Adipose tissue (tissue), 3 donors: ENCODE results near the gene CDK14. TPM values are rescaled to one million over a fixed set of nuclear protein-coding genes. Genes with fewer than 3 reads are reported as not detected.

Experiments used
- H3K27ac ChIP-seq: one replicate; pipeline ENCODE4 v1.5.1; 2013; ENCODE audit warnings: low read depth, low read length
- WGBS, 3 donors: extraction: QIAGEN DNeasy Blood & Tissue Kit; methylation state at CpG; one replicate each; pipeline ENCODE4 v1.1.7; 2013; 5-methylcytosine and 5-hydroxymethylcytosine counted together
- polyA plus RNA-seq, 3 donors: library from polyadenylated mRNA; stranded (reverse); fragments of 200-250 nt; gene quantifications; one replicate each; pipeline ENCODE4 v1.2.3, GENCODE V29; 2013
- donor health status: healthy with polysubstance abuse.
- donor health status: Bipolar disorder and iron deficiency.
- donor health status: healthy.

Gene CDK14
- polyA plus RNA-seq, 3 donors = 4.5 to 14.7 (median 5.2) TPM

- no peak overlapping the region for H3K27ac ChIP-seq
- WGBS, 3 donors = 23 to 26% (median 25%) methylated on average over 3 of the region's 3 CpGs
Measured at GRCh38 chr7:90701021-90701420, 104.9 kb downstream of the CDK14 start.

- 70 to 79% (median 76%) methylated on average over 6 of the region's 6 CpGs for WGBS, 3 donors
Measured at GRCh38 chr7:90701771-90702170, 105.7 kb downstream of the CDK14 start.

GRCh38 chr7:90705391-90706071 is 109.4 kb downstream of the CDK14 start:
- no peak overlapping the region for H3K27ac ChIP-seq
- 62 to 77% (median 63%) methylated on average over 6 of the region's 6 CpGs for WGBS, 3 donors

More at GRCh38 chr7:90701771-90702170, 105.7 kb downstream of the CDK14 start:
- no peak overlapping the region for H3K27ac ChIP-seq

- 62 to 73% (median 73%) methylated on average over 2 of the region's 2 CpGs for WGBS, 3 donors
Measured at GRCh38 chr7:90706072-90706716, 110.1 kb downstream of the CDK14 start.

GRCh38 chr7:90708841-90709317 is 112.8 kb downstream of the CDK14 start:
- H3K27ac ChIP-seq = no peak overlapping the region
- 26 to 71% (median 66%) methylated on average over 5 of the region's 5 CpGs for WGBS, 3 donors

More at GRCh38 chr7:90706072-90706716, 110.1 kb downstream of the CDK14 start:
- H3K27ac ChIP-seq = no peak overlapping the region

GRCh38 chr7:90709501-90710465 is 113.7 kb downstream of the CDK14 start:
- WGBS, 3 donors = 17 to 52% (median 43%) methylated on average over 11 of the region's 11 CpGs
- H3K27ac ChIP-seq = no peak overlapping the region

GRCh38 chr7:90710466-90710850 is 114.3 kb downstream of the CDK14 start:
- 36 to 82% (median 80%) methylated on average over 4 of the region's 4 CpGs for WGBS, 3 donors
- H3K27ac ChIP-seq = no peak overlapping the region

- WGBS, 3 donors = 15 to 73% (median 67%) methylated on average over 1 of the region's 1 CpG
Measured at GRCh38 chr7:90713628-90714027, 117.5 kb downstream of the CDK14 start.

GRCh38 chr7:90715067-90715466 is 118.9 kb downstream of the CDK14 start:
- WGBS, 3 donors = 73 to 90% (median 90%) methylated on average over 2 of the region's 2 CpGs
- no peak overlapping the region for H3K27ac ChIP-seq

More at GRCh38 chr7:90713628-90714027, 117.5 kb downstream of the CDK14 start:
- no peak overlapping the region for H3K27ac ChIP-seq

GRCh38 chr7:90717296-90718060 is 121.4 kb downstream of the CDK14 start:
- WGBS, 3 donors = 23 to 74% (median 63%) methylated on average over 5 of the region's 5 CpGs
- no peak overlapping the region for H3K27ac ChIP-seq

- H3K27ac ChIP-seq = no peak overlapping the region
- 36 to 87% (median 82%) methylated on average over 3 of the region's 3 CpGs for WGBS, 3 donors
Measured at GRCh38 chr7:90719155-90719554, 123.0 kb downstream of the CDK14 start.

GRCh38 chr7:90720984-90721760 is 125.1 kb downstream of the CDK14 start:
- no peak overlapping the region for H3K27ac ChIP-seq
- 13 to 47% (median 32%) methylated on average over 4 of the region's 4 CpGs for WGBS, 3 donors

GRCh38 chr7:90721869-90722431 is 125.8 kb downstream of the CDK14 start:
- H3K27ac ChIP-seq = no peak overlapping the region
- whole genome bisulfite sequencing, 3 donors = 85 to 92% (median 92%) methylated on average over 7 of the region's 7 CpGs

- no peak overlapping the region for H3K27ac ChIP-seq
- WGBS, 3 donors = 75 to 97% (median 96%) methylated on average over 2 of the region's 2 CpGs
Measured at GRCh38 chr7:90723233-90723632, 127.1 kb downstream of the CDK14 start.

- H3K27ac ChIP-seq = no peak overlapping the region
Measured at GRCh38 chr7:90723866-90724265, 127.7 kb downstream of the CDK14 start.

GRCh38 chr7:90726120-90726519 is 130.0 kb downstream of the CDK14 start:
- 41 to 54% (median 48%) methylated on average over 2 of the region's 2 CpGs for WGBS, 3 donors
- no peak overlapping the region for H3K27ac ChIP-seq

GRCh38 chr7:90726623-90727022 is 130.5 kb downstream of the CDK14 start:
- 12 to 55% (median 35%) methylated on average over 3 of the region's 3 CpGs for WGBS, 3 donors
- no peak overlapping the region for H3K27ac ChIP-seq
